GM21529 (cell line): ENCODE results near the gene HEBP1.
"Not testable (repeated sequence)": the region's sequence is repeated elsewhere in the genome, so short reads cannot be mapped to it uniquely, and the experiment has no call there.

Source experiments
- ATAC-seq: cut with Tn5 transposase; IDR thresholded peaks from one replicate; pipeline ENCODE4 v1.9.1; 2021; ENCODE audit not compliant: unreplicated experiment

Gene HEBP1

GRCh38 chr12:12999959-13000615 lies at the start of gene HEBP1:
TSS of gene HEBP1 (minus strand) at chr12:13000265. CDS start at chr12:13000114, 151 bp downstream.
- peak; percentile 79 for ATAC-seq

GRCh38 chr12:13049816-13050215 lies 49.8 kb upstream of the HEBP1 start:
- no peak for ATAC-seq

- ATAC-seq, result peak; percentile 56
Measured at GRCh38 chr12:13046964-13047363, 46.9 kb upstream of the HEBP1 start.

GRCh38 chr12:13045816-13046215 lies 45.8 kb upstream of the HEBP1 start:
- no peak for ATAC-seq

- no peak for ATAC-seq
Measured at GRCh38 chr12:13044906-13045299, 44.8 kb upstream of the HEBP1 start.

- ATAC-seq, result peak; percentile 89
Measured at GRCh38 chr12:13044002-13044905, 44.2 kb upstream of the HEBP1 start, which contains the start of gene FAM234B. TSS of gene FAM234B (plus strand) at chr12:13044381. CDS start at chr12:13044404, 23 bp downstream.

GRCh38 chr12:13042666-13043230 lies 42.7 kb upstream of the HEBP1 start:
- no peak for ATAC-seq

GRCh38 chr12:13041224-13041623 lies 41.2 kb upstream of the HEBP1 start:
- no peak for ATAC-seq

- no peak for ATAC-seq
Measured at GRCh38 chr12:13039328-13039956, 39.4 kb upstream of the HEBP1 start.

- no peak for ATAC-seq
Measured at GRCh38 chr12:13038491-13039161, 38.6 kb upstream of the HEBP1 start.

GRCh38 chr12:13036881-13037280 lies 36.8 kb upstream of the HEBP1 start:
- no peak for ATAC-seq

- ATAC-seq, result not testable (repeated sequence)
Measured at GRCh38 chr12:13035335-13035734, 35.3 kb upstream of the HEBP1 start.

- ATAC-seq, result no peak
Measured at GRCh38 chr12:13033476-13033875, 33.4 kb upstream of the HEBP1 start.

- ATAC-seq, result no peak
Measured at GRCh38 chr12:13032164-13032563, 32.1 kb upstream of the HEBP1 start.

- no peak for ATAC-seq
Measured at GRCh38 chr12:13030541-13031291, 30.7 kb upstream of the HEBP1 start.

- no peak for ATAC-seq
Measured at GRCh38 chr12:13028825-13029570, 28.9 kb upstream of the HEBP1 start.

- no peak for ATAC-seq
Measured at GRCh38 chr12:13027508-13027907, 27.4 kb upstream of the HEBP1 start.

GRCh38 chr12:13027032-13027431 lies 27.0 kb upstream of the HEBP1 start:
- ATAC-seq, result no peak

- no peak for ATAC-seq
Measured at GRCh38 chr12:13026286-13026685, 26.2 kb upstream of the HEBP1 start.
